GM23338 (cell line): ENCODE data around the gene TRIM38. TPM values are rescaled to one million over a fixed set of nuclear protein-coding genes. Genes with fewer than 3 reads are reported as not detected.
"Not testable (repeated sequence)": the region's sequence is repeated elsewhere in the genome, so short reads cannot be mapped to it uniquely, and the experiment has no call there.

ENCODE experiments used
- ATAC-seq: fragments of 200-7000 bp; cut with Tn5 transposase; 3 replicates; pipeline ENCODE4 v1.9.1; 2020
- DNase-seq: peaks from one replicate; pipeline ENCODE4 v3.0.0-alpha.2; 2015; ENCODE audit warnings: low spot score
- H2AFZ ChIP-seq: fragments of 200-600 bp; sonication (generic); 2 replicates; pipeline ENCODE4 v1.8.0; 2016; ENCODE audit warnings: antibody characterized with exemption, mild to moderate bottlenecking, moderate library complexity
- H3F3A ChIP-seq: fragments of 200-600 bp; sonication (generic); replicated peaks from 2 replicates; pipeline ENCODE4 v1.8.0; 2017; ENCODE audit warnings: antibody characterized with exemption, mixed run types, low read depth
- H3K27ac ChIP-seq: fragments of 200-600 bp; sonication (generic); 2 replicates; pipeline ENCODE4 v1.6.1; 2016; ENCODE audit warnings: low read depth
- H3K27me3 ChIP-seq: fragments of 200-600 bp; sonication (generic); 2 replicates; pipeline ENCODE4 v1.8.0; 2016; ENCODE audit warnings: mild to moderate bottlenecking, mixed run types, moderate library complexity; ENCODE audit not compliant: insufficient read depth
- H3K36me3 ChIP-seq: fragments of 200-600 bp; sonication (generic); 2 replicates; pipeline ENCODE4 v1.8.0; 2016; ENCODE audit warnings: mild to moderate bottlenecking; ENCODE audit not compliant: insufficient read depth
- H3K4me1 ChIP-seq: fragments of 200-600 bp; sonication (generic); 2 replicates; pipeline ENCODE4 v1.8.0; 2016; ENCODE audit warnings: mild to moderate bottlenecking, moderate library complexity; ENCODE audit not compliant: insufficient read depth
- H3K4me2 ChIP-seq: fragments of 200-600 bp; sonication (generic); 2 replicates; pipeline ENCODE4 v1.7.1; 2017; ENCODE audit warnings: mixed run types
- H3K4me3 ChIP-seq: fragments of 200-600 bp; sonication (generic); 2 replicates; pipeline ENCODE4 v1.6.1; 2016; ENCODE audit warnings: mixed run types
- H3K79me2 ChIP-seq: fragments of 200-600 bp; sonication (generic); replicated peaks from 2 replicates; pipeline ENCODE4 v1.8.0; 2017; ENCODE audit warnings: mild to moderate bottlenecking; ENCODE audit not compliant: insufficient read depth
- H3K9me2 ChIP-seq: fragments of 200-600 bp; sonication (generic); 2 replicates; pipeline ENCODE4 v1.8.0; 2017; ENCODE audit not compliant: insufficient read depth
- H4K20me1 ChIP-seq: fragments of 200-600 bp; sonication (generic); replicated peaks from 2 replicates; pipeline ENCODE4 v1.8.0; 2017; ENCODE audit warnings: mild to moderate bottlenecking; ENCODE audit not compliant: insufficient read depth
- H3K27ac Mint-ChIP-seq: 2 replicates; pipeline ENCODE4 v1.8.0; 2020; ENCODE audit warnings: inconsistent platforms, mild to moderate bottlenecking, moderate library complexity, mixed read lengths
- H3K27me3 Mint-ChIP-seq: 3 replicates; pipeline ENCODE4 v1.8.0; 2022; ENCODE audit warnings: low read depth, mild to moderate bottlenecking, moderate library complexity, mixed read lengths, inconsistent platforms; ENCODE audit not compliant: insufficient read depth, poor library complexity
- H3K36me3 Mint-ChIP-seq: 3 replicates; pipeline ENCODE4 v1.8.0; 2021; ENCODE audit warnings: low read depth, mild to moderate bottlenecking, inconsistent platforms, moderate library complexity, mixed read lengths
- H3K4me1 Mint-ChIP-seq: 3 replicates; pipeline ENCODE4 v1.8.0; 2020; ENCODE audit warnings: mild to moderate bottlenecking, inconsistent platforms, mixed read lengths
- H3K4me3 Mint-ChIP-seq: 3 replicates; pipeline ENCODE4 v1.8.0; 2021; ENCODE audit warnings: moderate library complexity, mild to moderate bottlenecking, inconsistent platforms, mixed read lengths
- H3K9me3 Mint-ChIP-seq: 3 replicates; pipeline ENCODE4 v1.8.0; 2020; ENCODE audit warnings: moderate library complexity, mild to moderate bottlenecking, inconsistent platforms, mixed read lengths
- CREB1 ChIP-seq: fragments of 250-450 bp; sonication (Bioruptor Pico); IDR thresholded peaks from 2 replicates; pipeline ENCODE4 v1.5.0; 2020; ENCODE audit warnings: low read depth, mild to moderate bottlenecking, moderate library complexity
- EZH2 ChIP-seq: fragments of 200-600 bp; sonication (generic); IDR thresholded peaks from one replicate; pipeline ENCODE4 v1.8.0; 2017; ENCODE audit warnings: antibody characterized with exemption, mild to moderate bottlenecking, low read depth; ENCODE audit not compliant: unreplicated experiment
- JUNB ChIP-seq: IDR thresholded peaks from one replicate; pipeline ENCODE4 v1.6.1; 2016; ENCODE audit warnings: antibody characterized with exemption; ENCODE audit not compliant: unreplicated experiment
- STAT1 ChIP-seq: IDR thresholded peaks from one replicate; pipeline ENCODE4 v1.6.1; 2016; ENCODE audit warnings: antibody characterized with exemption; ENCODE audit not compliant: unreplicated experiment
- ZNF114 ChIP-seq: fragments of 250-450 bp; sonication (Bioruptor Pico); IDR thresholded peaks from 2 replicates; pipeline ENCODE4 v1.5.0; 2020; ENCODE audit warnings: mild to moderate bottlenecking, moderate library complexity
- ZNF331 ChIP-seq: fragments of 250-450 bp; sonication (Bioruptor Pico); IDR thresholded peaks from 2 replicates; pipeline ENCODE4 v1.5.0; 2020; ENCODE audit warnings: low read depth, mild to moderate bottlenecking, moderate library complexity
- polyA plus RNA-seq: library from polyadenylated mRNA; unstranded; fragments of >200 nt; fragmentation: Nextera tagmentation; extraction: Ambion mirVana; gene quantifications from 2 replicates; pipeline ENCODE4 v1.2.1, GENCODE V29; 2016
- total RNA-seq: library from RNA; depleted of rRNA; stranded (reverse); fragments of >200 nt; shearing (Covaris generic); gene quantifications from 2 replicates; pipeline ENCODE4 v1.2.3, GENCODE V29; 2014
- TF ChIP-seq, protein P1 (sequence below): IDR thresholded peaks from 2 replicates; pipeline ENCODE4 v1.6.1; 2016; ENCODE audit warnings: antibody characterized with exemption
- TF ChIP-seq, protein P2 (sequence below): fragments of 250-450 bp; sonication (Bioruptor Pico); IDR thresholded peaks from 2 replicates; pipeline ENCODE4 v1.5.0; 2020; ENCODE audit warnings: mild to moderate bottlenecking, moderate library complexity

The TRIM38 gene
- total and polyA plus RNA-seq, 2 experiments from 2014 or later, result 0.66 to 0.82 TPM

DNA sequence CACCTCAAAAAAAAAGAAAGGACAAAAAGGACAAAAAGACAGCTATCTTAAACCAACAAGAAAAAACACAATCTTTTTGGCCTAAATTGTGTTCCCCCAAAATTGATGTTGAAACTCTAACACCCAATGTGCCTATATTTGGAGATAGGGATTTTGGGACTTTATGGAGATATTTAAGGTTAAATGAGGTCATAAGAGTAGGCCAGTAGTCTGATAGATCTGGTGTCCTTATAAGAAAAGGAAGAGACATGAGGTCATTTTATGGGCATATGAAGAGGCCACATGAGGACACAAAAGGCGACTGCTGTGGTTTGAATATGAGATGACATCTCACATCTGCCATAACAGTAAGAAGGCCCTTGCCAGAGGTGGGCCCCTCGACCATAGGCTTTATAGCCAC lies 49.5 kb downstream of the TRIM38 start:
- DNase-seq, result no peak
- peaks cover 20% of the 10 kb centered on the region for H3K4me1 ChIP-seq
- no peaks in the 10 kb centered on the region for H3K27me3 ChIP-seq
- ATAC-seq, result no peak
- H3K79me2 ChIP-seq, result no peaks in the 10 kb centered on the region
- TF ChIP-seq ZNF331 (no peak), EZH2 (no peak), JUNB (no peak), STAT1 (no peak), ZNF114 (no peak), CREB1 (CRISPR knock-in tag) (no peak)
- TF ChIP-seq, protein P1, sequence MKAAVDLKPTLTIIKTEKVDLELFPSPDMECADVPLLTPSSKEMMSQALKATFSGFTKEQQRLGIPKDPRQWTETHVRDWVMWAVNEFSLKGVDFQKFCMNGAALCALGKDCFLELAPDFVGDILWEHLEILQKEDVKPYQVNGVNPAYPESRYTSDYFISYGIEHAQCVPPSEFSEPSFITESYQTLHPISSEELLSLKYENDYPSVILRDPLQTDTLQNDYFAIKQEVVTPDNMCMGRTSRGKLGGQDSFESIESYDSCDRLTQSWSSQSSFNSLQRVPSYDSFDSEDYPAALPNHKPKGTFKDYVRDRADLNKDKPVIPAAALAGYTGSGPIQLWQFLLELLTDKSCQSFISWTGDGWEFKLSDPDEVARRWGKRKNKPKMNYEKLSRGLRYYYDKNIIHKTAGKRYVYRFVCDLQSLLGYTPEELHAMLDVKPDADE, result no peak
- TF ChIP-seq, protein P2, sequence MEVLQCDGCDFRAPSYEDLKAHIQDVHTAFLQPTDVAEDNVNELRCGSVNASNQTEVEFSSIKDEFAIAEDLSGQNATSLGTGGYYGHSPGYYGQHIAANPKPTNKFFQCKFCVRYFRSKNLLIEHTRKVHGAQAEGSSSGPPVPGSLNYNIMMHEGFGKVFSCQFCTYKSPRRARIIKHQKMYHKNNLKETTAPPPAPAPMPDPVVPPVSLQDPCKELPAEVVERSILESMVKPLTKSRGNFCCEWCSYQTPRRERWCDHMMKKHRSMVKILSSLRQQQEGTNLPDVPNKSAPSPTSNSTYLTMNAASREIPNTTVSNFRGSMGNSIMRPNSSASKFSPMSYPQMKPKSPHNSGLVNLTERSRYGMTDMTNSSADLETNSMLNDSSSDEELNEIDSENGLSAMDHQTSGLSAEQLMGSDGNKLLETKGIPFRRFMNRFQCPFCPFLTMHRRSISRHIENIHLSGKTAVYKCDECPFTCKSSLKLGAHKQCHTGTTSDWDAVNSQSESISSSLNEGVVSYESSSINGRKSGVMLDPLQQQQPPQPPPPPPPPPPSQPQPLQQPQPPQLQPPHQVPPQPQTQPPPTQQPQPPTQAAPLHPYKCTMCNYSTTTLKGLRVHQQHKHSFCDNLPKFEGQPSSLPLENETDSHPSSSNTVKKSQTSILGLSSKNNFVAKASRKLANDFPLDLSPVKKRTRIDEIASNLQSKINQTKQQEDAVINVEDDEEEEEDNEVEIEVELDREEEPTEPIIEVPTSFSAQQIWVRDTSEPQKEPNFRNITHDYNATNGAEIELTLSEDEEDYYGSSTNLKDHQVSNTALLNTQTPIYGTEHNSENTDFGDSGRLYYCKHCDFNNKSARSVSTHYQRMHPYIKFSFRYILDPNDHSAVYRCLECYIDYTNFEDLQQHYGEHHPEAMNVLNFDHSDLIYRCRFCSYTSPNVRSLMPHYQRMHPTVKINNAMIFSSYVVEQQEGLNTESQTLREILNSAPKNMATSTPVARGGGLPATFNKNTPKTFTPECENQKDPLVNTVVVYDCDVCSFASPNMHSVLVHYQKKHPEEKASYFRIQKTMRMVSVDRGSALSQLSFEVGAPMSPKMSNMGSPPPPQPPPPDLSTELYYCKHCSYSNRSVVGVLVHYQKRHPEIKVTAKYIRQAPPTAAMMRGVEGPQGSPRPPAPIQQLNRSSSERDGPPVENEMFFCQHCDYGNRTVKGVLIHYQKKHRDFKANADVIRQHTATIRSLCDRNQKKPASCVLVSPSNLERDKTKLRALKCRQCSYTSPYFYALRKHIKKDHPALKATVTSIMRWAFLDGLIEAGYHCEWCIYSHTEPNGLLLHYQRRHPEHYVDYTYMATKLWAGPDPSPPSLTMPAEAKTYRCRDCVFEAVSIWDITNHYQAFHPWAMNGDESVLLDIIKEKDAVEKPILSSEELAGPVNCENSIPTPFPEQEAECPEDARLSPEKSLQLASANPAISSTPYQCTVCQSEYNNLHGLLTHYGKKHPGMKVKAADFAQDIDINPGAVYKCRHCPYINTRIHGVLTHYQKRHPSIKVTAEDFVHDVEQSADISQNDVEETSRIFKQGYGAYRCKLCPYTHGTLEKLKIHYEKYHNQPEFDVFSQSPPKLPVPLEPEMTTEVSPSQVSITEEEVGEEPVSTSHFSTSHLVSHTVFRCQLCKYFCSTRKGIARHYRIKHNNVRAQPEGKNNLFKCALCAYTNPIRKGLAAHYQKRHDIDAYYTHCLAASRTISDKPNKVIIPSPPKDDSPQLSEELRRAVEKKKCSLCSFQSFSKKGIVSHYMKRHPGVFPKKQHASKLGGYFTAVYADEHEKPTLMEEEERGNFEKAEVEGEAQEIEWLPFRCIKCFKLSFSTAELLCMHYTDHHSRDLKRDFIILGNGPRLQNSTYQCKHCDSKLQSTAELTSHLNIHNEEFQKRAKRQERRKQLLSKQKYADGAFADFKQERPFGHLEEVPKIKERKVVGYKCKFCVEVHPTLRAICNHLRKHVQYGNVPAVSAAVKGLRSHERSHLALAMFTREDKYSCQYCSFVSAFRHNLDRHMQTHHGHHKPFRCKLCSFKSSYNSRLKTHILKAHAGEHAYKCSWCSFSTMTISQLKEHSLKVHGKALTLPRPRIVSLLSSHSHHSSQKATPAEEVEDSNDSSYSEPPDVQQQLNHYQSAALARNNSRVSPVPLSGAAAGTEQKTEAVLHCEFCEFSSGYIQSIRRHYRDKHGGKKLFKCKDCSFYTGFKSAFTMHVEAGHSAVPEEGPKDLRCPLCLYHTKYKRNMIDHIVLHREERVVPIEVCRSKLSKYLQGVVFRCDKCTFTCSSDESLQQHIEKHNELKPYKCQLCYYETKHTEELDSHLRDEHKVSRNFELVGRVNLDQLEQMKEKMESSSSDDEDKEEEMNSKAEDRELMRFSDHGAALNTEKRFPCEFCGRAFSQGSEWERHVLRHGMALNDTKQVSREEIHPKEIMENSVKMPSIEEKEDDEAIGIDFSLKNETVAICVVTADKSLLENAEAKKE (CRISPR knock-in tag), result no peak
- H4K20me1 ChIP-seq, result no peaks in the 10 kb centered on the region
- Mint-ChIP-seq H3K9me3 (no peaks in the 10 kb centered on the region), H3K36me3 (no peaks in the 10 kb centered on the region; the same call in 2 of the 3 replicates), H3K27ac (no peak overlapping the region), H3K4me1 (peaks cover 6% of the 10 kb centered on the region), H3K27me3 (peaks cover 12% of the 10 kb centered on the region), H3K4me3 (no peak overlapping the region)
- H2AFZ ChIP-seq, result no peak overlapping the region
- H3K9me2 ChIP-seq, result no peaks in the 10 kb centered on the region
- no peak overlapping the region for H3K4me3 ChIP-seq
- no peaks in the 10 kb centered on the region for H3F3A ChIP-seq
- no peaks in the 10 kb centered on the region; the same call in 1 of the 2 replicates for H3K36me3 ChIP-seq
- no peak overlapping the region for H3K4me2 ChIP-seq
- H3K27ac ChIP-seq, result no peak overlapping the region

DNA sequence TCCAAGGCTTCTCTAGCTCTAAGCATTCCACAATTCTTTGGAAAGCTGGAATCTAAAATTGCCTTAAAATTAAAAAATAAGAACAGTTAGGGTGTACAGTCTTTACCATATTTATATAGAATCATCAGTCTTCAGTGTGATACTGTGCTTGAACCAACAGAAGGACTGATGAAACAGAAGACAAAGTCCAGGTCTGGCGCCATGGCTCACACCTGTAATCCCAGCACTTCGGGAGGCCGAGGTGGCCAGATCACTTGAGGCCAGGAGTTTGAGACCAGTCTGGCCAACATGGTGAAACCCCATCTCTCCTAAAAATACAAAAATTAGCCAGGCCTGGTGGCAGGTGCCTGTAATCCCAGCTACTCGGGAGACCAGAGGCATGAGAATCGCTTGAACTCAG lies 51.8 kb downstream of the TRIM38 start:
- H3K4me3 Mint-ChIP-seq, DNase-seq, H3K36me3 ChIP-seq, H4K20me1 ChIP-seq, H3K36me3 Mint-ChIP-seq, ATAC-seq, H3K79me2 ChIP-seq, H3K27ac ChIP-seq, H3K27me3 ChIP-seq, H3K9me2 ChIP-seq, H3K4me3 ChIP-seq, H3F3A ChIP-seq, H3K9me3 Mint-ChIP-seq, H3K4me2 ChIP-seq, H2AFZ ChIP-seq, H3K27ac Mint-ChIP-seq: not testable (repeated sequence)
- H3K4me1 ChIP-seq, result peaks cover 29% of the 10 kb centered on the region
- peaks cover 18% of the 10 kb centered on the region for H3K4me1 Mint-ChIP-seq
- peaks cover 15% of the 10 kb centered on the region for H3K27me3 Mint-ChIP-seq
